ENCODE data around the gene NEU2.

NEU2 gene

GRCh38 chr2:233079953-233080835, 47.7 kb downstream of the NEU2 start:
- no peak for DNase-seq

GRCh38 chr2:233080836-233081229, 48.4 kb downstream of the NEU2 start:
- no peak for DNase-seq

- DNase-seq, result no peak
Measured at GRCh38 chr2:233081232-233081730, 48.8 kb downstream of the NEU2 start.

GRCh38 chr2:233081731-233082221, 49.3 kb downstream of the NEU2 start:
- DNase-seq, result no peak

- no peak for DNase-seq
Measured at GRCh38 chr2:233082222-233082930, 49.9 kb downstream of the NEU2 start.

GRCh38 chr2:233082931-233083755, 50.7 kb downstream of the NEU2 start:
- DNase-seq, result no peak

GRCh38 chr2:233083782-233084181, 51.3 kb downstream of the NEU2 start:
- no peak for DNase-seq

GRCh38 chr2:233084488-233084887, 52.0 kb downstream of the NEU2 start:
- no peak for DNase-seq

Measured in NCI-H526 treated with DMSO at 0.1 percent for 48 hours (cell line).